OCI-M2 (cell line): ENCODE data around the gene SERPINE3.

ENCODE experiments used
- DNase-seq: peaks from one replicate; lab custom pipeline; 2025; ENCODE audit not compliant: unreplicated experiment; lab: John Stamatoyannopoulos, UW

The SERPINE3 gene

GRCh38 chr13:51360489-51360888 lies 21.0 kb downstream of the SERPINE3 start:
- no peak for DNase-seq

GRCh38 chr13:51361106-51361505 lies 21.6 kb downstream of the SERPINE3 start:
- DNase-seq: no peak

GRCh38 chr13:51363625-51364024 lies 24.1 kb downstream of the SERPINE3 start:
- no peak for DNase-seq

- DNase-seq: no peak
Observed at GRCh38 chr13:51364404-51365008, 25.0 kb downstream of the SERPINE3 start.

GRCh38 chr13:51370116-51370515 lies 30.6 kb downstream of the SERPINE3 start:
- DNase-seq: no peak

- no peak for DNase-seq
Observed at GRCh38 chr13:51370811-51371210, 31.3 kb downstream of the SERPINE3 start.

GRCh38 chr13:51371768-51372399 lies 32.4 kb downstream of the SERPINE3 start:
- DNase-seq: no peak

GRCh38 chr13:51373451-51373850 lies 34.0 kb downstream of the SERPINE3 start:
- DNase-seq: no peak

GRCh38 chr13:51380269-51380668 lies 40.8 kb downstream of the SERPINE3 start:
- DNase-seq: no peak

- no peak for DNase-seq
Observed at GRCh38 chr13:51385114-51385513, 45.6 kb downstream of the SERPINE3 start.

GRCh38 chr13:51394724-51395123 lies 55.2 kb downstream of the SERPINE3 start:
- no peak for DNase-seq

GRCh38 chr13:51396352-51396751 lies 56.9 kb downstream of the SERPINE3 start:
- no peak for DNase-seq

GRCh38 chr13:51397262-51397941 lies 57.9 kb downstream of the SERPINE3 start:
- no peak for DNase-seq

GRCh38 chr13:51405176-51405575 lies 65.7 kb downstream of the SERPINE3 start:
- DNase-seq: no peak

- DNase-seq: no peak
Observed at GRCh38 chr13:51412431-51412830, 72.9 kb downstream of the SERPINE3 start.
